HepG2 (cell line): ENCODE data around the gene TEX29. TPM values are rescaled to one million over a fixed set of nuclear protein-coding genes. Genes with fewer than 3 reads are reported as not detected.

Experiments used
- ATAC-seq: fragments of 200-7000 bp; cut with Tn5 transposase; 3 replicates; pipeline ENCODE4 v1.9.1; 2020; ENCODE audit warnings: mild to moderate bottlenecking, moderate library complexity
- BruUV-seq: library from RNA; stranded (reverse); fragments of 400-500 nt; replicated peaks from 2 replicates; lab custom pipeline; 2021; lab: Mats Ljungman, UMichigan
- CTCF ChIA-PET: fragments of 300-600 bp; formaldehyde crosslinking; extraction: SDS; loops from one replicate; lab custom pipeline; 2021; ENCODE audit warnings: low total read pairs, inconsistent platforms, low intra/inter-chr PET ratio; lab: Yijun Ruan, JAX
- POLR2A ChIA-PET: fragments of 350-600 bp; sonication (Branson Sonifier 250); formaldehyde crosslinking; loops from one replicate; lab custom pipeline; 2020; ENCODE audit warnings: antibody characterized with exemption, inconsistent platforms; lab: Yijun Ruan, JAX
- DNase-seq: peaks from one replicate; pipeline ENCODE4 v3.0.0-alpha.2; 2015; ENCODE audit warnings: low spot score
- FAIRE-seq: peaks from 3 replicates; lab custom pipeline; 2011; peaks lifted over from hg19 to GRCh38; lab: Jason Lieb, UNC
- H2AFZ ChIP-seq: one replicate; pipeline ENCODE4 v1.6.1; 2011; ENCODE audit warnings: low read length, inconsistent platforms
- H3K27ac ChIP-seq: fragments of 300-600 bp; 3 replicates; pipeline ENCODE4 v1.8.0; 2011; ENCODE audit warnings: mixed run types, mild to moderate bottlenecking, mixed read lengths, low read length, inconsistent platforms; ENCODE audit not compliant: insufficient read depth; ENCODE audit errors: extremely low read length
- H3K27me3 ChIP-seq, 2 experiments: fragments of 200-600 bp in 1 of 2; 2 replicates in 1 of 2; 3 replicates in 1 of 2; pipeline versions ENCODE4 v1.6.0 to v1.8.0; 2011; ENCODE audit warnings: low read length in 2 of 2, mild to moderate bottlenecking in 2 of 2, moderate library complexity in 2 of 2, inconsistent platforms in 1 of 2; ENCODE audit not compliant: insufficient read depth in 2 of 2, control insufficient read depth in 1 of 2
- H3K36me3 ChIP-seq, 2 experiments: fragments of 200-600 bp in 1 of 2; replicated peaks in 1 of 2; 2 replicates in 1 of 2; 3 replicates in 1 of 2; pipeline versions ENCODE4 v1.5.1 to v1.8.0; 2011; ENCODE audit warnings: low read length in 2 of 2, inconsistent platforms in 1 of 2; ENCODE audit not compliant: insufficient read depth in 2 of 2, control insufficient read depth in 1 of 2
- H3K4me1 ChIP-seq: 2 replicates; pipeline ENCODE4 v1.5.1; 2012; ENCODE audit warnings: low read length, inconsistent platforms; ENCODE audit not compliant: insufficient read depth
- H3K4me2 ChIP-seq: 2 replicates; pipeline ENCODE4 v1.6.0; 2011; ENCODE audit warnings: low read depth, low read length, inconsistent platforms
- H3K4me3 ChIP-seq, 3 experiments: fragments of 200-600 bp in 1 of 3; sonication (generic), shearing (Covaris generic) in 1 of 3; replicated peaks in 1 of 3; 2 replicates each; pipeline ENCODE4 v1.5.1; 2011 to 2016; ENCODE audit warnings: low read length in 3 of 3, inconsistent platforms in 2 of 3, low read depth in 2 of 3, mild to moderate bottlenecking in 2 of 3, control low read depth in 1 of 3, mixed read lengths in 1 of 3; ENCODE audit not compliant: insufficient read depth in 1 of 3
- H3K79me2 ChIP-seq: one replicate; pipeline ENCODE4 v1.6.1; 2011; ENCODE audit warnings: low read length, inconsistent platforms; ENCODE audit not compliant: insufficient read depth
- H3K9ac ChIP-seq: 2 replicates; pipeline ENCODE4 v1.6.0; 2011; ENCODE audit warnings: mild to moderate bottlenecking, low read depth, low read length, inconsistent platforms; ENCODE audit not compliant: insufficient read depth
- H3K9me3 ChIP-seq: 2 replicates; pipeline ENCODE4 v1.5.1; 2012; ENCODE audit warnings: mild to moderate bottlenecking, low read length
- H4K20me1 ChIP-seq: 2 replicates; pipeline ENCODE4 v1.6.0; 2011; ENCODE audit warnings: inconsistent platforms, mild to moderate bottlenecking, low read length, moderate library complexity; ENCODE audit not compliant: insufficient read depth
- AGO2 ChIP-seq: fragments of 200-400 bp; formaldehyde crosslinking; optimal IDR thresholded peaks from 2 replicates; pipeline ENCODE3; 2017; ENCODE audit warnings: mild to moderate bottlenecking, low read depth, low read length, moderate library complexity
- CEBPB ChIP-seq: IDR thresholded peaks from 2 replicates; pipeline ENCODE4 v1.6.1; 2011; ENCODE audit warnings: low read depth, low read length, improper control_type of control experiment, borderline replicate concordance
- KLF11 ChIP-seq: IDR thresholded peaks from 2 replicates; pipeline ENCODE4 v1.6.1; 2016; ENCODE audit warnings: missing compliant biosample characterization
- MYNN ChIP-seq: sonication (generic); formaldehyde crosslinking; IDR thresholded peaks from 2 replicates; pipeline ENCODE4 v1.4.0; 2020; ENCODE audit warnings: mild to moderate bottlenecking, low read depth, missing genetic modification reagents
- SCMH1 ChIP-seq: sonication (generic); formaldehyde crosslinking; IDR thresholded peaks from 2 replicates; pipeline ENCODE4 v1.9.0; 2021; ENCODE audit warnings: missing genetic modification reagents, mild to moderate bottlenecking, borderline replicate concordance
- SSRP1 ChIP-seq: IDR thresholded peaks from 2 replicates; pipeline ENCODE4 v1.6.1; 2016; ENCODE audit warnings: control low read depth
- ZNF33B ChIP-seq: sonication (generic); formaldehyde crosslinking; IDR thresholded peaks from 2 replicates; pipeline ENCODE4 v1.5.1; 2020; ENCODE audit warnings: mild to moderate bottlenecking, missing genetic modification reagents
- ZNF7 ChIP-seq: IDR thresholded peaks from 2 replicates; pipeline ENCODE4 v1.6.1; 2016; ENCODE audit warnings: missing biosample characterization, missing genetic modification reagents
- WGBS: methylation state at CpG from one replicate; pipeline ENCODE4 v1.1.6; 2017; ENCODE audit warnings: low lambda C conversion rate; 5-methylcytosine and 5-hydroxymethylcytosine counted together
- in situ Hi-C: cut with HindIII; loops from 2 replicates; pipeline ENCODE4 v1.10.0; 2017; ENCODE audit warnings: low pct_unique_long_range_greater_than_20kb; ENCODE audit not compliant: extremely low pct_ligation_motif_present
- intact Hi-C: fragments of 100-400 bp; cut with micrococcal nuclease; formaldehyde crosslinking; loops from one replicate; pipeline ENCODE4 v1.10.0; 2022; ENCODE audit not compliant: unreplicated experiment
- polyA plus RNA-seq, 8 experiments: library from polyadenylated mRNA; depleted of rRNA in 3 of 8; stranded (reverse) in 7 of 8; unstranded in 1 of 8; fragments of >200 nt; fragmentation: Illumina TruSeq in 4 of 8; extraction: Trizol in 4 of 8; gene quantifications; 2 replicates each; pipeline versions ENCODE4 v1.2.1 to v1.2.3, GENCODE V29; 2011 to 2016; ENCODE audit warnings: low read depth in 4 of 8, missing spikeins in 1 of 8, mixed read lengths in 1 of 8; ENCODE audit not compliant: insufficient read depth in 1 of 8
- total RNA-seq, 5 experiments: library from RNA; depleted of rRNA; stranded (reverse); fragments of >200 nt; fragmentation: Illumina TruSeq; extraction: Trizol; gene quantifications; 2 replicates each; pipeline ENCODE4 v1.2.3, GENCODE V29; 2016; ENCODE audit warnings: low read depth in 1 of 5
- TF ChIP-seq, protein P1 (sequence below): IDR thresholded peaks from 2 replicates; pipeline ENCODE4 v1.6.1; 2016; ENCODE audit warnings: low read depth, borderline replicate concordance
- TF ChIP-seq, protein P2 (sequence below): sonication (generic); formaldehyde crosslinking; IDR thresholded peaks from 2 replicates; pipeline ENCODE4 v1.4.0; 2020; ENCODE audit warnings: missing genetic modification reagents, borderline replicate concordance

The TEX29 gene
- total and polyA plus RNA-seq, 2 of the 13 experiments (the other 11 are each of a cell fraction or from before 2014, with no cell fraction given) = 0.12 to 0.22 TPM

DNA sequence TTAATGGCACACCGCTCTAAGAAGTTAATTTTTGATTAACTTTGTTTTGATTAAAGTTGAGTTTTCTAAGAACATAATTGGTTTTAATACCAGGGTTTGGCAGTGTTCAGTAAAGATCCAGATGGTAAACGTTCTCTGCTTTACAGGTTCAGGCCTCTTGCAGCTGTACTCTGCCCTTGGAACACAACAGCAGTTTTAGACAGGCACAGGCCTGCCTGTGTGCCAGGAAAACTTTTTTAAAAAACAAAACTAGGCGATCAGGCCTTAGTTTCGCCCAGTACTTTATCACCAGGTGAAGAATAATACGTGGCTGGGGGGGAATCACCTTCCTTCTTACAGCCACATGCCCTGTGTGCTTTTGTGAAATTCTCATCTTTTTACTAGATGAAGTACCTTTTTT, 38.0 kb upstream of the TEX29 start:
- no peak overlapping the region for H3K27ac ChIP-seq
- H3K27me3 ChIP-seq = no peaks in the 10 kb centered on the region
- H3K36me3 ChIP-seq = peaks cover 36 to 91% of the 10 kb centered on the region in 2 experiments
- intact Hi-C loops (no loop called here), in situ Hi-C loops (no loop called here)
- H4K20me1 ChIP-seq = no peaks in the 10 kb centered on the region; the same call in 1 of the 2 replicates
- ChIA-PET CTCF (no interaction called here), POLR2A (no interaction called here)
- no peak overlapping the region for H2AFZ ChIP-seq
- WGBS = 96% methylated on average over 5 of the region's 5 CpGs
- DNase-seq = no peak
- no peaks in the 10 kb centered on the region for H3K4me1 ChIP-seq
- H3K4me3 ChIP-seq = no peak overlapping the region
- no peaks in the 10 kb centered on the region for H3K9me3 ChIP-seq
- ATAC-seq = no peak
- H3K9ac ChIP-seq = no peak overlapping the region
- FAIRE-seq = no peak
- no TSS peak for BruUV-seq
- no peak for TF ChIP-seq KLF11 (CRISPR knock-in tag)
- TF ChIP-seq ZNF33B (CRISPR knock-in tag) = no peak
- no peak for TF ChIP-seq ZNF7 (CRISPR knock-in tag)
- TF ChIP-seq, protein P1, sequence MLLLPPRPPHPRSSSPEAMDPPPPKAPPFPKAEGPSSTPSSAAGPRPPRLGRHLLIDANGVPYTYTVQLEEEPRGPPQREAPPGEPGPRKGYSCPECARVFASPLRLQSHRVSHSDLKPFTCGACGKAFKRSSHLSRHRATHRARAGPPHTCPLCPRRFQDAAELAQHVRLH = no peak
- TF ChIP-seq SCMH1 (CRISPR knock-in tag) = no peak
- no peak for TF ChIP-seq CEBPB
- H3K4me2 ChIP-seq = no peak overlapping the region
- H3K79me2 ChIP-seq = no peaks in the 10 kb centered on the region

DNA sequence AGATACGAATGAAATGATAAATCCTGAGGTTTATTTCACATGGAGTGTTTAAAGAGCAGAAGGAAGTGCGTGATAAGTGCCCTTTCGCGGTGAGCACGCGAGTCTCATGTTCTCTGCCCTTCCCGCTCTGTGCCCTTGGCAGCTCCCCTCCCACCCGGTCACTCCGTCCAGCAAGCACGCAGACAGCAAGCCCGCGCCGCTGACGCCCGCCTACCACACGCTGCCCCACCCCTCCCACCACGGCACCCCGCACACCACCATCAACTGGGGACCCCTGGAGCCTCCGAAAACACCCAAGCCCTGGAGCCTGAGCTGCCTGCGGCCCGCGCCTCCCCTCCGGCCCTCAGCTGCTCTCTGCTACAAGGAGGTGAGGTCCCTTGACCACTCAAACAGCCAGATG, 37.4 kb upstream of the TEX29 start:
- FAIRE-seq (no peak), DNase-seq (no peak), ATAC-seq (no peak)
- Histone ChIP-seq H3K27me3 (no peaks in the 10 kb centered on the region), H2AFZ (no peak overlapping the region), H3K79me2 (no peaks in the 10 kb centered on the region), H3K9ac (no peak overlapping the region), H3K4me3 (no peak overlapping the region), H3K4me1 (no peaks in the 10 kb centered on the region), H3K36me3 (peaks cover 34 to 90% of the 10 kb centered on the region in 2 experiments), H3K4me2 (no peak overlapping the region), H4K20me1 (no peaks in the 10 kb centered on the region; the same call in 1 of the 2 replicates), H3K27ac (no peak overlapping the region), H3K9me3 (no peaks in the 10 kb centered on the region)
- in situ Hi-C loops = no loop called here
- TF ChIP-seq, protein P2, sequence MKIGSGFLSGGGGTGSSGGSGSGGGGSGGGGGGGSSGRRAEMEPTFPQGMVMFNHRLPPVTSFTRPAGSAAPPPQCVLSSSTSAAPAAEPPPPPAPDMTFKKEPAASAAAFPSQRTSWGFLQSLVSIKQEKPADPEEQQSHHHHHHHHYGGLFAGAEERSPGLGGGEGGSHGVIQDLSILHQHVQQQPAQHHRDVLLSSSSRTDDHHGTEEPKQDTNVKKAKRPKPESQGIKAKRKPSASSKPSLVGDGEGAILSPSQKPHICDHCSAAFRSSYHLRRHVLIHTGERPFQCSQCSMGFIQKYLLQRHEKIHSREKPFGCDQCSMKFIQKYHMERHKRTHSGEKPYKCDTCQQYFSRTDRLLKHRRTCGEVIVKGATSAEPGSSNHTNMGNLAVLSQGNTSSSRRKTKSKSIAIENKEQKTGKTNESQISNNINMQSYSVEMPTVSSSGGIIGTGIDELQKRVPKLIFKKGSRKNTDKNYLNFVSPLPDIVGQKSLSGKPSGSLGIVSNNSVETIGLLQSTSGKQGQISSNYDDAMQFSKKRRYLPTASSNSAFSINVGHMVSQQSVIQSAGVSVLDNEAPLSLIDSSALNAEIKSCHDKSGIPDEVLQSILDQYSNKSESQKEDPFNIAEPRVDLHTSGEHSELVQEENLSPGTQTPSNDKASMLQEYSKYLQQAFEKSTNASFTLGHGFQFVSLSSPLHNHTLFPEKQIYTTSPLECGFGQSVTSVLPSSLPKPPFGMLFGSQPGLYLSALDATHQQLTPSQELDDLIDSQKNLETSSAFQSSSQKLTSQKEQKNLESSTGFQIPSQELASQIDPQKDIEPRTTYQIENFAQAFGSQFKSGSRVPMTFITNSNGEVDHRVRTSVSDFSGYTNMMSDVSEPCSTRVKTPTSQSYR (CRISPR knock-in tag) = no peak
- no peak for TF ChIP-seq SSRP1 (CRISPR knock-in tag)
- no peak for TF ChIP-seq MYNN
- TF ChIP-seq AGO2 = peak; percentile 33
- ChIA-PET CTCF (no interaction called here), POLR2A (no interaction called here)
- no TSS peak for BruUV-seq
- intact Hi-C loops = no loop called here
- WGBS = 97% methylated on average over 20 of the region's 23 CpGs
